ENCODE results near the gene CHAT. TPM values are rescaled to one million over a fixed set of nuclear protein-coding genes. Genes with fewer than 3 reads are reported as not detected.

The CHAT gene
- total RNA-seq, 3 donors from 2014 or later = not detected

GRCh38 chr10:49651917-49652316 is 38.1 kb downstream of the CHAT start:
- no peaks in the 10 kb centered on the region for H3K4me1 ChIP-seq
- intact Hi-C loops (cut with DNase I; ENCODE audit: low total_unique reads) = no loop called here
- no peak overlapping the region for H3K4me3 ChIP-seq
- no peak overlapping the region for H3K27ac ChIP-seq
- no peaks in the 10 kb centered on the region for H3K9me3 ChIP-seq
- TF ChIP-seq POLR2A (IDR thresholded peaks at IDR 0.05) = no peak
- no peak for TF ChIP-seq POLR2AphosphoS5 (IDR thresholded peaks at IDR 0.05)
- TF ChIP-seq CTCF (IDR thresholded peaks at IDR 0.05) = no peak
- H3K36me3 ChIP-seq = no peaks in the 10 kb centered on the region
- DNase-seq (ENCODE audit: low spot score in 2 of 2) = no peak
- H3K27me3 ChIP-seq = peaks cover 0 to 10% of the 10 kb centered on the region in 2 donors

GRCh38 chr10:49652421-49653272 is 38.8 kb downstream of the CHAT start:
- Histone ChIP-seq H3K9me3 (no peaks in the 10 kb centered on the region), H3K4me1 (no peaks in the 10 kb centered on the region), H3K4me3 (no peak overlapping the region), H3K27ac (no peak overlapping the region), H3K36me3 (no peaks in the 10 kb centered on the region), H3K27me3 (peaks cover 0 to 10% of the 10 kb centered on the region in 2 donors)
- no peak for TF ChIP-seq POLR2AphosphoS5 (IDR thresholded peaks at IDR 0.05)
- intact Hi-C loops (cut with DNase I; ENCODE audit: low total_unique reads) = no loop called here
- no peak for DNase-seq (ENCODE audit: low spot score in 2 of 2)

GRCh38 chr10:49653273-49653929 is 39.6 kb downstream of the CHAT start:
- H3K36me3 ChIP-seq = no peaks in the 10 kb centered on the region
- peaks cover 0 to 10% of the 10 kb centered on the region in 2 donors for H3K27me3 ChIP-seq
- no peak for TF ChIP-seq CTCF (IDR thresholded peaks at IDR 0.05)
- TF ChIP-seq POLR2AphosphoS5 (IDR thresholded peaks at IDR 0.05) = no peak
- TF ChIP-seq POLR2A (IDR thresholded peaks at IDR 0.05) = no peak
- no peaks in the 10 kb centered on the region for H3K9me3 ChIP-seq
- H3K4me1 ChIP-seq = no peaks in the 10 kb centered on the region
- intact Hi-C loops (cut with DNase I; ENCODE audit: low total_unique reads) = no loop called here
- no peak overlapping the region for H3K4me3 ChIP-seq
- H3K27ac ChIP-seq = no peak overlapping the region
- no peak for DNase-seq (ENCODE audit: low spot score in 2 of 2)

- DNase-seq (ENCODE audit: low spot score in 2 of 2) = no peak
- no peak overlapping the region for H3K4me3 ChIP-seq
- no peaks in the 10 kb centered on the region for H3K4me1 ChIP-seq
- no peaks in the 10 kb centered on the region for H3K36me3 ChIP-seq
- intact Hi-C loops (cut with DNase I; ENCODE audit: low total_unique reads) = no loop called here
- no peak for TF ChIP-seq CTCF (IDR thresholded peaks at IDR 0.05)
- TF ChIP-seq POLR2AphosphoS5 (IDR thresholded peaks at IDR 0.05) = no peak
- no peaks in the 10 kb centered on the region for H3K9me3 ChIP-seq
- H3K27me3 ChIP-seq = peaks cover 0 to 10% of the 10 kb centered on the region in 2 donors
- H3K27ac ChIP-seq = no peak overlapping the region
Measured at GRCh38 chr10:49654036-49654693, 40.3 kb downstream of the CHAT start.

GRCh38 chr10:49655099-49655498 is 41.3 kb downstream of the CHAT start:
- TF ChIP-seq CTCF (IDR thresholded peaks at IDR 0.05) (no peak), POLR2A (IDR thresholded peaks at IDR 0.05) (no peak), POLR2AphosphoS5 (IDR thresholded peaks at IDR 0.05) (no peak)
- Histone ChIP-seq H3K27me3 (peaks cover 0 to 10% of the 10 kb centered on the region in 2 donors), H3K4me1 (no peaks in the 10 kb centered on the region), H3K9me3 (peaks cover 5 to 9% of the 10 kb centered on the region in 2 donors), H3K36me3 (no peaks in the 10 kb centered on the region), H3K4me3 (no peak overlapping the region), H3K27ac (no peak overlapping the region)
- DNase-seq (ENCODE audit: low spot score in 2 of 2) = no peak
- intact Hi-C loops (cut with DNase I; ENCODE audit: low total_unique reads) = no loop called here
